Measurements from ENCODE around the gene CCDC60.

- TF ChIP-seq TOX (CRISPR knock-in tag; IDR thresholded peaks at IDR 0.05; ENCODE audit: borderline replicate concordance) (no peak), ZFP3 (CRISPR knock-in tag; IDR thresholded peaks at IDR 0.05) (no peak), ARNTL (CRISPR knock-in tag; IDR thresholded peaks at IDR 0.05; ENCODE audit: borderline replicate concordance, low read depth) (no peak), ZFP30 (CRISPR knock-in tag; IDR thresholded peaks at IDR 0.05) (no peak)
These were observed 111.9 kb downstream of the CCDC60 start for GRCh38 chr12:119446459-119446858.

Data from SK-N-SH treated with all-trans-retinoic acid at 6 μM for 48 hours (cell line).